ENCODE measurements around the gene SOX15.
A peak's percentile ranks its signal among the peaks of the same experiment; 100 is the strongest.
"Not testable (repeated sequence)": the region's sequence is repeated elsewhere in the genome, so short reads cannot be mapped to it uniquely, and the experiment has no call there.

The SOX15 gene

DNA sequence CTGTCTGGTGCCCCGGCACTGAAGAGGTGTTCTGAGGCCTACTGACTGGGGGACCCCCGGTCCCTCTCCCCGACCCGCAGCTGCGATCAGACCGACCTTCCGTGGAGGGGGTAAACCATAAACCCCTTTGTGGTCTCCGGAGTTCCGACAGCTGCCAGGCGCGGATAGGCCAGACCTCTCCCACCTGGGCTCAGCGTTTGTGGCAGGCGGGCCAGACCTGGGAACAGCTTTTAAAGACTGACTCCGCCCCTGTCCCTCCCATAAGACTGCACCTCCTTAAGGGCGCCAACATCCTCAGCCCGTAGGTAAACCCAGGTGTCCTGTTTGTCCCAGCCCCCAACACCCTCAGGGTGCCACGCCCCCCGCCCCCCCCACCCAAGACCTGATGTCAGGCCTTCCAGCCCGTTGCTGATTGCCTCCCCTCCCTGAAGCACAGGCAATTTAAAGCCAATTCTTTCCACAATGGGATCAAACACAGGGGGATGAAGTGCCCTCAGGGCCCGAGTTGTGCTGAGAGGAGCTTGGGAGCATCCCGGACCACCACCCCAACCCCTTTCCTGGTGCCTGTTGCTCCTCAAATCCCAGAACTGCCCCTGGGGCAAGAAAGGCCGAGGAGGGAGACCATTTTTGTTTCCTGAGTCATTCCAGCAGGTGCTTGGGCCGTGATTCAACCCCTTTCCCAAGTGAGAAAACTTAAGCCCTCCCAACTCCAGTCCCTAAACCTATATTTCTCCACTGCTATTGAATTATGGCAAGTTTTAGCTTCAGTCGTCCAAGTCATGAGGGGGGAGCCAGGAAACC lies at the start of gene SOX15:
SOX15 (minus strand) TSS at position 204 of the 801 bp plus-strand sequence. CDS start 418 bp downstream, outside the sequence.
- peak; percentile 90 for DNase-seq

DNA sequence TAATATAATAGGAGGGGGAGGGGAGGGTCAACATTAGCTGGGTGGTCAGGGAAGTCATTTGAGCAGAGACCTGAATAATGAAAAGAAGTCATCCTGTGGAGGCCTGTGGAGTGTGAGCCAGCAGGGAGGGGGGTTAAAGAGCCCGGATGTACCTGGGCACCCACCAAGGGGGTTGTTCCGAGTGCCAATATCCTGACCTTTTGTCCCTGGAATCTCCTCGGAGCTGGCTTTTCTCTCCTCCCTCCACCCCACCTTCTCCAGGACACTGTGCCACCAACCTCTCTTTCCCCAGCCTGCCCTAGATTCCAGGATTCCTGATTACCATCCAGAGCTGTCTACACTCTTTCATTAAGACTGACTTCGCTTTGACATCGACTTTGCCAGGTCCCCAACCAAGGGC lies 46.3 kb upstream of the SOX15 start:
- DNase-seq = no peak

DNA sequence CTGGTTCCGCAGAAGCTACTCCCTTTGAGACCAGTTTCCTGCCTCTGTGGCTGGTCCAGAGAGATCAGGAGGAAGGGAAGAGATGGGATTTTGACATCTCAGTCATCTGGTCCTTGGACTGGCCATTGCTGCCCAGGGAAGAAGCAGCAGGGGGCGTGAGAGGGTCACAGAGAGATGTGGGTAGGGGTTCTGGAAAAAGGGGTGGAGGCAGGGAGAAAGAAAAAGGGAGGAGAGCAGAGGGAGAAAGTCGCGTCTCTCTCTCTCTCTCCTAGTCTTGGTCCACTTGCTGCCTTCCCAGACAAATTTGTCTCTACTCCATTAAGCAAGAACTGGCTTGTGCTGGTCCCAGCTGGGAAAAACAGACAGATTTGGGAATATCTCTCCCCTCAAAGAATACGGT lies 44.5 kb upstream of the SOX15 start:
- DNase-seq = peak; percentile 56

DNA sequence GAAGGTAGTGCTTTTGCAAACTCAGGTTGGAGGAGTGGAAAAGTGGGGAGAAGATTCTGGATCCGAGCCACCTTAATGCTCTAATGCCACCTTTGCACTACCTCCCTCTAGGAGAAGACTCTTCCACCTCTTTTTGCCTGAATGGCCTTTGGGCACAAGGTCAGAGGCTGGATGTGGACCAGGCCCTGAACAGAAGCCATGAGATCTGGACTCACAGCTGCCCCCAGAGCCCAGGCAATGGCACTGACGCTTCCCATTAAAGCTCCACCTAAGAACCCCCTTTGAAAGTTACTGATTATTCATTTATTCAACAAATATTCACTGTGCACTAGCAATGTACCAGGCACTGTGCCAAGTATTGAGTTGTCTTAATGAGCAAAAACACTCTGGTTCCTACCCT lies 43.2 kb upstream of the SOX15 start:
- no peak for DNase-seq

DNA sequence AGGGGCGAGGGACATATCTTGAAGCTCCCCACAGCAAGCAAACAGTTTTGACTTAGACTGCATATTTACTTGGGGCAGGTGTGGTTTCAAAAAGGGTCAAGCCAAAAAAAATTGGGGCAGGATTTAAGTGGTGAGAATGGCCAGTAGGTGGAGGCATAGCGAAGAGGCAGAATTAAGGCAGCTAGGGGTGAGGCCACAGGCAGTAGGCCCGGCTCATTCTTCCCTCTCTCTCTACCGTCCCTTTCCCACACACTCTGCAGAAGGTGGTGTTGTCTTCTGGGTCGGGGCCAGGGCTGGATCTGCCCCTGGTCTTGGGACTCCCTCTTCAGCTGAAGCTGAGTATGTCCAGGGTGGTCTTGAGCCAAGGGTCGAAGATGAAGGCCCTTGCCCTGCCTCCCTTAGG lies 42.6 kb upstream of the SOX15 start:
- DNase-seq = peak; percentile 56

DNA sequence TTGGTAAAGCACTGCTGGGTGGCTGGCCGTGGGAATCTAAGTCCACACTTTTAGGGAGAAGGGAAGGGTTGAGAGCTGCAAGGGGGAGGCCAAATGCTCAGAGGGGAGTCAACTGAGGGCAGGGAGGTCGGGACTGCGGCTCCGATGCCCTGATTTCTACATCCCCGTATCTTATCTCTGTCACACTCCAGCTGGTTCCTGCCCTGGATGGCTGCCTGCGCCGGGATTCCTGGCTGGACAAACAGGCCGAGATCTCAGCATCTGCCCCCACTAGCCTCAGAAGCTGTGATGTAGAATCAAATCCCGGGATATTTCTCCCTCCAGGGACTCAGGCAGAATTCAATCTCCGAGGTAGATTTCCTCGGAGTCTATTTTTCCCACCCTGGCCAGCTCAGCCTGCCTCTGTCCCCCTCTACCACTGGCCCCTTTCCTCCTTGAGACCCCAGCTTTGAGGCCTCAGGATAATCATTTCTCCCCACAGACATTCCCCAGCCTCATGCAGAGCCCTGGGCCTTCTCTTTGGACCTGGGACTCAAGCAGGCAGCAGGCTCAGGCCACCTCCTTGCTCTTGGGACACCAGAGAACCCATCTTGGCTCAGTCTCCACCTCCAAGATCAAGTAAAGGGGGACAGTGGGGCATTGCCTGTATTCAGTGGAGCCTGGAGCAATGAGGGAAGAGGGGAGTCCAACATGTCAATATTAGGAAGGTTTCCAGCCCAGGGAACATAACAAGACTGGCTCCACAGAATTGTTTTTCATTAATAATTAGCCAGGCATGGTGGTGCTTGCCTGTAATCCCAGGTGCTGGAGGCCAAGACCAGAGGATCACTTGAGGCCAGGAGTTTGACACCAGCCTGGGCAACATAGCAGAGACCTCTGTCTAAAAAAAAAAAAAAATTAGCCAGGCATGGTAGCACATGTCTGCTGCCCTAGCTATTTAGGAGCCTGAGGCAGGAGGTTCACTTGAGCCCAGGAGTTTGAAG lies 41.8 kb upstream of the SOX15 start:
- no peak for DNase-seq

DNA sequence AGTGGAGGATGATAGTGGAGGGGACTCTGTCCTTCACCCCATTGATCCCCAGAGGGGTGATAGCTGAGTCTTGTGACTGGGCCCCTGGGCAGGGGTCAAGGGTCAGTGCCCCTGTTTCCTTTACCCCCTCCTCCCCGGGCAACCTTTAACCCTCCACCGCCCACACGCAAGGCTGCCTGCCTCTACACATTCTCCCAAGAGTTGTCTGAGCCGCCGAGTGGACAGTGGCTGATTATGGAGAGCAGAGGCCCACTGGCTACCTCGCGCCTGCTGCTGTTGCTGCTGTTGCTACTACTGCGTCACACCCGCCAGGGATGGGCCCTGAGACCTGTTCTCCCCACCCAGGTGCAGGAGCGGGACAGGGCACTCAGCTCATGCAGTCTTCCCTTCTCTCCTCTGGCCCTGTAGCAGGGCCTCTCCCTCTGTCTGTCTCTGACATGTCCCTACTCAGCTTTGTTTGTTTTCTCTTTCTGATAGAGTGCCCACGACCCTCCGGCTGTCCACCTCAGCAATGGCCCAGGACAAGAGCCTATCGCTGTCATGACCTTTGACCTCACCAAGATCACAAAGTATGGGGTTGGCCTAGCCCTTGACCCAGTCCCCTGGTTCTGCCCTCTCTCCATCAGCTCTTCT lies 40.2 kb upstream of the SOX15 start, which contains the start of gene SHBG:
SHBG (plus strand) TSS at position 197 of the 633 bp plus-strand sequence; CDS start at position 235, 38 bp downstream.
- DNase-seq = no peak

DNA sequence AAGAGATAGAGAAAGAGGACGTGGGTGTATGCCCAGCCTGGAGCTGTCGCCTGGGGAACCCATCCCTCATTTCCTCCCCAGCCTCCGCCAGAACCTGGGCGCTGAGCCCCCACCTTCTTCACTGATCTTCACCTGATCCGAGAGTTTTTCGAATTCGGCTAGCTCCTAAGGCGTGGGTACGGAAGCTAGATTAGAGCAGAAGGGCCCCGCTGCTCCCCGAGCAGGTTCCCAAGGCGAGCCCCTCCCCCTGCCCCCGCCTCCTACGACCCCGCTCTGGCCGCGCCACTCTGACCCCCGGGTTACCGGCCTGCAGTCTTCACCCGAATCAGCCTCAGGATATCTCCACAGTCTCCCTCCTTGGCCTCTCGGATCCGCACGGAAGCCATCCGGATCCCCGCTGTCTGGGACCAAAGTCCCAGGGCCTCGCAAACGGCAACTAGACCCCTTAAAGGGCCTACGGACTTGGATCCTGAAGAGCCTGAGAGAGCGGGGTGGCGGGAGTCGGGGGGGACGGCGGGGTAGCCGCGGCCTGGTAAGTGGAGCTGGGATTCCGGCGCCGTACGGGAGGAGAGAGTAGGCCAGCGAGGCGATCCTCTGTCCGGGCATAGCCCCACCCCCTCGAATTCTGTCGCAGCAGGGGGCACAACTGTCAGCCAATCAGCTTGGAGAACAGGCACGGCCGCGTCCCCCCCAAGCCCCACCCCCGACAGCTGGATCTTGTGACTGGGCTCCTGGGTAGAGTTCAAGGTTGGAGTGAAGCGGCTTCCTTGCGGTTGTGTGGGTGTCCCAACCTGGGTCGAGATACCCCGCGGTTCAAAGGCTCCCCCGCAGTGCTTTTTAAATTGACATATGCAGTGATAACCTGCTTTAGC lies 37.6 kb upstream of the SOX15 start, which contains the start of gene SAT2:
SAT2 (minus strand) TSS at position 572 of the 872 bp plus-strand sequence; CDS start at position 386, 186 bp downstream.
- peak; percentile 96 for DNase-seq

DNA sequence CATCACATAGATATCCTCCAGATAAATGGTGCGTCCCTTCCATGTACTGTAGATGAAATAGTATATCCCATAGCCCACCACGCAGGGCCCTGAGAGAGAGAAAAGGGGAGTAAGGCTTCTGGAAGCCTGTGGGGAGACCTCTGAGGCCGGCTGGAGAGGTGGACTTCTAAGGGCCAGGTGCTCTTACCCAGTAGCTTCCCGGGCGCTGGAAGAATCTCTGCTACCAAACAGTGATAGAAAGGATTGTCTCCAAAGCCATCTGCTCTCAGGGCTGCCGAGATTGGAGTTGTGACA lies 37.0 kb upstream of the SOX15 start:
- no peak for DNase-seq

DNA sequence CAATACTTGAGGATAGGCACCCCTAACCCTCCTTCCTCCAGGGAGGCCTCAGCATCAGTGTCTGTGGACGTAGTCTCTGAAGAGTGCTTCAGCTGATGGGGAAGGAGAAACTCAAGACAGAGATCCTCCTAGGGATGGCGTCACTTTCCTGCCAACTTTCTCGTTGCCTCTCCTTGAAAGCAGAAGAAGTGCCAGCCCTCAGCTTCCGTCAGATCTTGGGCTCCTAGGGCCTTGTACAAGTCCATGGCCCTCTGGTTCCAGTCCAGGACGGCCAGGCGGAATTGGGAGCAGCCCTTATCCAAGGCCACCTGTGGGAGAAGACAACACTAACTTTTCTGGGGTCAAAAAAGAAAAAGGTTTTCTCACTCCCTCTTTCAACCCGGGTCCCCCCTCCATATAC lies 36.4 kb upstream of the SOX15 start:
- no peak for DNase-seq

DNA sequence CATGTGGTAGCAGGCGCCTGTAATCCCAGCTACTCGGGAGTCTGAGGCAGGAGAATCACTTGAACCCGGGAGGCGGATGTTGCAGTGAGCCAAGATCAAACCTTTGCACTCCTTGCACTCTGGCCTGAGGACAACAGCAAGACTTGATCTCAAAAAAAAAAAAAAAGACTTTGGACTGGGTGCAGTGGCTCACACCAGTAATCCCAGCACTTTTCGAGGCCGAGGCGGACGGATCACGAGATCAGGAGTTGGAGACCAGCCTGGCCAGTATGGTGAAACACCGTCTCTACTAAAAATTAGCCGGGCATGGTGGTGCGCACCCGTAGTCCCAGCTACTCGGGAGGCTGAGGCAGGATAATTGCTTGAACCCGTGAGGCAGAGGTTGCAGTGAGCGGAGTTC lies 35.9 kb upstream of the SOX15 start:
- not testable (repeated sequence) for DNase-seq

DNA sequence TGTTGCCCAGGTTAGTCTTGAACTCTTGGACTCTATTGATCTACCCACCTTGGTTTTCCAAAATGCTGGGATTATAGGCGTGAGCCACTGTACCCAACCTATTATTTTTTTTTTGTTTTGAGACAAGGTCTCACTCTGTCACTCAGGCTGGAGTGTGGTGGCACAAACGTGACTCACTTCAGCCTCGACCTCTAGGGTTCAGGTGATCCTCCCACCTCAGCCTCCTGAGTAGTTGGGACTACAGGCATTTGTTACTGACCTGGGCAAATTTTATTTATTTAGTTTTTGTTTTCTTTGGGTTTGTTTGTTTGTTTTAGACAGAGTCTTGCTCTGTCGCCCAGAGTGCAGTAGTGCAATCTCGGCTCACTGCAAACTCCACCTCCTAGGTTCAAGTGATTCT lies 33.8 kb upstream of the SOX15 start:
- DNase-seq = no peak

DNA sequence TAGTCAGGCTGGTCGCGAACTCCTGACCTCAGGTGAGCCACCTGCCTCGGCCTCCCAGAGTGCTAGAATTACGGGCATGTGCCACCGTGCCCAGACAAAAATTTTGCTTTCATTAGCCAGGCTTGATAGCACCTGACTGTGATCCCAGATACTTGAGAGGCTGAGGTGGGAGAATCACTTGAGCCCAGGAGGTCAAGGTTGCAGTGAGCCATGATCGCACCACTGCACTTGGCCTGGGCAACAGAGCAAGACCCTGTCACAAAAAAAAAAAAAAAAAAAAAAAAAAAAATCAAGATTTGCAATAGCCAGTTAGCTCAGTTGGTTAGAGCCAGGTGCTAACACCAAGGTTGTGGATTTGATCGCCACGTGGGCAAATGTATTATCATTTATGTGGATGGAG lies 30.9 kb upstream of the SOX15 start:
- DNase-seq = no peak

DNA sequence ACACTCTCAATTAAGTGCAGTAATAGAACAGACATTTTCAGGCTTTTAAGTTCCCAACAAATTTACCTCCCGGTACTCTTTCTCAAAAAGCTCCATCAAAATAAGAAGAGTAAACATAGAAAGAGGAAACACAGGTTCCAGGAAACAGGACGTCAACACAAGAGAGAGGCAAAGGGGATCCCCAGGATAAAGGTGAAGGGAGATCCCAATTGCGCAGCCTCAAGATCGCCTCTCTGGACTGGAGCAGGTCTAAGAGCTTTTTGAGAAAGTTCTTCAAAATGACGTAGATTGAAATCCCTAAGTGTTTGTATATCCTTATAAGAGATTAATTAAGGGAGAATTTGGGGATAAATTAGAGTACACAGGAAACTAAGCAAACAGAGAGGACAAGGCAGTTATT lies 28.7 kb upstream of the SOX15 start:
- no peak for DNase-seq

DNA sequence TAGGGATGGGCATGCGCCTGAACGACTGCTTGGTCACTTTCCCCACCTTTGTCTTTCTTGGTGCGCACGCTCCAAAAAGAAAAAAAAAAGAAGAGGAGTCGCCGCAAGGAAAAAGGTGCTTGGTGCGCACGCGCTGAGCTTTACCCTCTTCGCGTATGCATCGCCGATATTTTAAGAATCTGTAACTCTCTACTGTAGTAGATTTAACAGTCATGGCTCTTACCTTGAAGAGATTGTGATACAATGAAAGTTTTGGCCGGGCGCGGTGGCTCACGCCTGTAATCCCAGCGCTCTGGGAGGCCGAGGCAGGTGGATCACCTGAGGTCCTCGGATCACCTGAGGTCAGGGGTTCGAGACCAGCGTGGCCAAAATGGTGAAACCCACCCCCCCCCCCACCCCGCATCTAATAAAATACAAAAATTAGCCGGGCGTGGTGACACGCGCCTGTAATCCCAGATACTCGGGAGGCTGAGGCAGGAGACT lies 25.4 kb upstream of the SOX15 start:
- no peak for DNase-seq

DNA sequence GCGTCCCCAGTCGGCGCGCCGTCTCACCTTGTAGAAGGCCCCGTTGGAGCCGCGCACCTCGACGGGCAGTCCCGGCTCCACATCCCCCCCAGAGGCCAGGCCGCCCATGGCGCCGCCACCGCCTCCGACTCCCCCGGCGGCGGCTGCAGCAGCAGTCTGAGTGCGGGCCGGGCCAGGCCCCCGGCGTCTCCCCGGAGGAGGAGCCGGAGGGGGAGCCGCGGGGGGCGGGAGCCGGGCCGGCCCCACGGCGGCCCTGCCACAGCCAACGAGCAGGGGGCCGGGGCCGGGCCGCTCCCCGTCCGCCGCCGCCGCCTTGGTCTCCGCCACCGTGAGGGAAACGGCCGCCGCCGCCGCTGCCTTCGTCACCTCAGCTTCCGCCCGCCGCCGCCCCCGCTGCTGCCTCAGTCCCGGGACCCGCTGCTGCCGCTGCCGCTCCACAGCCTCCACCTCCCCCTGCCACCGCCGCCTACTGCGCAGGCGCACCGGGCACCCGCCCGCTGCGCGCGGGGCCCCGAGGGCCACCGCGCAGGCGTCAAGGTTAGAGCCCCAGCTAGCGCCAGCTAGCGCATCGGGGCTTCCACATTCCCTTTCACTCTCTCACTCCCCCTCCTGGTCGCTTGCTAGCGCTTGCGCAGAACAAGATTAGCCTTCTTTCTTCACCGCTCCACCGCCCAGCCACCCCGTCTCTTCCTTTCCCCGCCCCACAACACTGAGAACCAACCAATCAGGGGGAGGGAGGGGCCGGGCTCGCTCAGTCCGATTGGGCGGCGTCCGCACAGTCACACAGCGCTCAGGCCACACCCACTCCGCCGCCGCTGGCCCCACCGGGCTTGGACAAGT lies 24.8 kb upstream of the SOX15 start, which contains the start of gene FXR2:
FXR2 (minus strand) TSS at position 473 of the 840 bp plus-strand sequence; CDS start at position 108, 365 bp downstream.
- peak; percentile 100 for DNase-seq

DNA sequence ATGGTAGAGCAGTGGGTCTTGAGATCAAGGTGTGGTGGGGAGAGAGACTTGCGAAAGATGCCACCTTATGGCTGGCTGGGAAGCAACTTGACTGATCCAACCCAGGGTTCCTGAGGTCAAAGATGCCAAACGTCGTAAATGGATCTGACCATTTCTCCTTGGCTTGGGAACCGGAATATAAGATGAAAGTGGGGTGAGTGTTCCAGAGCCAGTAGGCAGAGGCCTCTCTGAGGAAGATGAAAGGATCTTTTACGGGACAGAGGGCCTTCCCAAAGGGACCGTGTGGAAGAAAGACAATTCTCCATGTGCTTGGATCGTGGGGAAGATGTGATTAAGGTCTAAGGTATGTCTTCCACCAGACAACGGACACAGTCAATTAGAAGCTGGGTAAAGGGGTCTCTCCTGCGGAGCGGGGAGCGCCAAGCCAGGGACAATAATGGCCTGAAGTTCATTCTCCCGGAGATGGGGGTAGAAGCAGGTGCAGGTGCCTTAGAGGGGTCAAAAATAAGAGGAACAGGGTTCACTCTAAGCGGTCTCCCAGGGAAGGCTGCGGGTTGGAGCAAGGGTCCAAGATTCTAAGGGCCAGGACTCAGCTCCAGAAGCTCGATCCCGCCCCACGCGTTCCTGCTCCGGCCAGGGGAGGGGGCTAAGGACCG lies 24.0 kb upstream of the SOX15 start:
- DNase-seq = peak; percentile 68

DNA sequence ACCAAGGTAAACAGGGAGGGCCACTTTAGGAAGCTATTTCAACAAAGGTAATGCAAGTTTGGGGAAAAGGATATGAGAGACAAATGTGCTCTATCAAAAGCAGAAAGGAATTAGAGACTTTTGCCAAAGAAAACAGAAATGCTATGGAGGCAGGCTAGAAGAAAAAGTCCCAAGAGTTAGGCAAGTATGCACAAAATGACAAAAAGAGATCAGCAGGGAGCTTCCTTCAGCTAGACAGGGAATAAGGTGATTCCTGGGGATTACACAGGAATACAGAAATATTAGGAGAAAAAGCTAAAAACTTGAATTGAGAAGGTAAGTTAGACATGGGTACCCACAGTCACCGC lies 22.4 kb upstream of the SOX15 start:
- peak; percentile 18 for DNase-seq

DNA sequence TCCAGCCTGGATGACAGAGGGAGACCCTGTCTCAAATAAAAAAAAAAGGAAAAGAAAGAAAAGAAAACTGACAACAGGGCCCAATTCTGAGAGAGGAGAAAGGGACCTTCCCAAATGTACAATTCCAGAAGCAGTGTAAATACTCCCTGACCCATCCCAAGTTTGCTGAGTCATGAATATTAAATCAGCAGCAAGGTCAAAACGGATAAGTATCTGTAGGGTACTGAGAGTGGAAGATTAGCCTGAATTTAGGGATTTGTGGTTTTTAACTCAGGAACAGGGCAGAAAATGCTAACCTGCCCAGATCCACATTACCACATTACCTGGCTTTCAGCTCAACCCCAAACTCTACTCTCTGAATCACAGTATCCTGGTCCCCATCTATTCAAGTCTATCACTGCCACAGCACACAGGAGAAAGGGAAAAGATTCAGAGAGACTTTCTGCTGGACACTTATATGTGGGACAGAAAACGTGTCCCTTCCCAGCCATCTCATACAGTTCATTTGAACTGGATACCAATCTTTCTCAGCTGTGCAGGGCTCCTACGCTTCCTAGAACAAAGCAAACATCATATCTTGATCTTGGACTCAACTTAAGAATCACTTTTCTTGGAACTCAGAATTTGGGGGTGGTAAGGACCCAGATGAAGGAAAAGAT lies 21.9 kb upstream of the SOX15 start:
- DNase-seq = no peak

DNA sequence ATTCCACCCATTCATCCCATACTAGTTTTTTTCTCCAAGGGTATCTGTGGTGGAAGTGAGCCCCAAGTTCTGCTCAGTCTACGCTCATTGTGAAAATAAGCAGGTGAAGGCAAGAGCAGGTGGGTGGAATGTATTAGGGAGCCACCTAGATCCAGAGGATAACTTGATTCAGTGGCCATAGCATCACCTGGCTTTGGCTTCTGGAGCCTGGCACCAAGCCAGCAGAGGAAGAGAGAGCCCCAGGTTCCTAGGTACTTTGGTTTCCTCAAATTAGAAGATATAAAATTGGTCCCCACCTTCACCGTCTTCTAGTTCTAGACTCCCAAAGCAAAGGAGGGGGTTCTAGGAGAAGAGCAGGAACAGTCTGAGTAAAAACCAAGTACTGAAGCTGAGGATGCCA lies 20.7 kb upstream of the SOX15 start:
- no peak for DNase-seq
